Psoas muscle (tissue), 8 donors: Measurements from ENCODE around the gene TMEM184B. TPM values are rescaled to one million over a fixed set of nuclear protein-coding genes. Genes with fewer than 3 reads are reported as not detected.

ENCODE experiments used
- ATAC-seq, 4 donors: fragments of 200-7000 bp; cut with Tn5 transposase; one replicate each; pipeline ENCODE4 v1.9.1; 2020; ENCODE audit warnings: moderate library complexity in 3 of 4, mild to moderate bottlenecking in 2 of 4
- DNase-seq, 2 donors: peaks; one replicate each; pipeline ENCODE4 v3.0.0-alpha.2; 2020
- H3K27ac ChIP-seq: fragments of 200-600 bp; one replicate; pipeline ENCODE4 v1.8.0; 2022
- H3K27me3 ChIP-seq, 3 donors: fragments of 200-600 bp in 1 of 3; one replicate each; pipeline versions ENCODE4 v1.6.1 to v1.8.0; 2013 to 2022; ENCODE audit warnings: low read length in 2 of 3, mild to moderate bottlenecking in 2 of 3, moderate library complexity in 1 of 3; ENCODE audit not compliant: insufficient read depth in 3 of 3
- H3K36me3 ChIP-seq, 2 donors: fragments of 200-600 bp in 1 of 2; one replicate each; pipeline versions ENCODE4 v1.6.1 to v1.8.0; 2013 to 2022; ENCODE audit warnings: low read depth in 1 of 2, mild to moderate bottlenecking in 1 of 2, moderate library complexity in 1 of 2; ENCODE audit not compliant: insufficient read depth in 1 of 2
- H3K4me1 ChIP-seq: fragments of 200-600 bp; one replicate; pipeline ENCODE4 v1.8.0; 2022
- H3K4me3 ChIP-seq: fragments of 200-600 bp; one replicate; pipeline ENCODE4 v1.8.0; 2022; ENCODE audit warnings: mild to moderate bottlenecking
- H3K9me3 ChIP-seq: fragments of 200-600 bp; one replicate; pipeline ENCODE4 v1.8.0; 2022
- CTCF ChIP-seq: fragments of 200-600 bp; IDR thresholded peaks from one replicate; pipeline ENCODE4 v1.8.0; 2022; ENCODE audit warnings: antibody characterized with exemption
- WGBS, 3 donors: extraction: QIAGEN DNeasy Blood & Tissue Kit; methylation state at CpG; one replicate each; pipeline versions ENCODE4 v1.1.6 to v1.1.7; 2013; 5-methylcytosine and 5-hydroxymethylcytosine counted together
- intact Hi-C, 2 donors: fragments of 100-400 bp; cut with DNase I; formaldehyde crosslinking; loops; one replicate each; pipeline versions ENCODE4 v1.11.0 to v1.14.2; 2022
- polyA plus RNA-seq, 3 donors: library from polyadenylated mRNA; stranded (reverse); fragments of 200-250 nt; gene quantifications; one replicate each; pipeline ENCODE4 v1.2.3, GENCODE V29; 2013
- total RNA-seq, 4 donors: library from RNA; stranded (reverse); fragmentation: NEBNext Ultra II Directional in 2 of 4; extraction: Animal tissue kit (Norgen Biotek cat#: 25700) in 2 of 4; gene quantifications; one replicate each; pipeline versions ENCODE4 v1.2.1 to v1.2.4, GENCODE V29; 2021 to 2023
- donor health status: healthy with polysubstance abuse.
- donor health status: DM: no; HTN: no; CAD: no; lungs with moderate emphysema.
- donor health status: Bipolar disorder and iron deficiency.
- donor health status: healthy.
- donor health status: DM: yes; HTN: yes; CAD: no.
- donor health status: DM: no; HTN: no; CAD: no.
- donor health status: DM: no; HTN: no; CAD: no.
- donor health status: DM: yes; HTN: yes; CAD: no.

The TMEM184B gene
- total and polyA plus RNA-seq, 7 donors, result 13.6 to 40.3 (median 26.4) TPM

GRCh38 chr22:38296372-38296771 lies 23.6 kb upstream of the TMEM184B start:
- intact Hi-C loops, result no loop called here
- DNase-seq (no peak), ATAC-seq (peak in 3 of 4 donors; percentile 45 to 74 (median 50))
- H3K27ac ChIP-seq, result no peak overlapping the region
- no peaks in the 10 kb centered on the region for H3K9me3 ChIP-seq
- TF ChIP-seq CTCF, result no peak
- no peaks in the 10 kb centered on the region for H3K4me1 ChIP-seq
- no peak overlapping the region for H3K4me3 ChIP-seq
- H3K27me3 ChIP-seq, result no peaks in the 10 kb centered on the region
- 41 to 51% (median 47%) methylated on average over 4 of the region's 4 CpGs for WGBS, 3 donors
- peaks cover 14 to 96% of the 10 kb centered on the region in 2 donors for H3K36me3 ChIP-seq

GRCh38 chr22:38295863-38296262 lies 23.1 kb upstream of the TMEM184B start:
- DNase-seq, result no peak
- Histone ChIP-seq H3K4me3 (no peak overlapping the region), H3K27ac (no peak overlapping the region), H3K36me3 (peaks cover 18 to 97% of the 10 kb centered on the region in 2 donors), H3K27me3 (no peaks in the 10 kb centered on the region), H3K9me3 (no peaks in the 10 kb centered on the region), H3K4me1 (no peaks in the 10 kb centered on the region)
- no peak for ATAC-seq
- WGBS, 3 donors, result 82 to 85% (median 83%) methylated on average over 9 of the region's 9 CpGs
- TF ChIP-seq CTCF, result no peak
- intact Hi-C loops, result no loop called here

- H3K27me3 ChIP-seq, result no peaks in the 10 kb centered on the region
- ATAC-seq (no peak), DNase-seq (no peak)
- H3K4me3 ChIP-seq, result no peak overlapping the region
- H3K36me3 ChIP-seq, result peaks cover 18 to 96% of the 10 kb centered on the region in 2 donors
- 92 to 96% (median 95%) methylated on average over 6 of the region's 6 CpGs for WGBS, 3 donors
- H3K9me3 ChIP-seq, result no peaks in the 10 kb centered on the region
- no peaks in the 10 kb centered on the region for H3K4me1 ChIP-seq
- H3K27ac ChIP-seq, result no peak overlapping the region
- intact Hi-C loops, result no loop called here
- no peak for TF ChIP-seq CTCF
Measured at GRCh38 chr22:38295339-38295738, 22.5 kb upstream of the TMEM184B start.

GRCh38 chr22:38294193-38294592 lies 21.4 kb upstream of the TMEM184B start:
- Histone ChIP-seq H3K4me1 (no peaks in the 10 kb centered on the region), H3K9me3 (no peaks in the 10 kb centered on the region), H3K4me3 (no peak overlapping the region), H3K27me3 (no peaks in the 10 kb centered on the region), H3K36me3 (peaks cover 11 to 91% of the 10 kb centered on the region in 2 donors), H3K27ac (no peak overlapping the region)
- intact Hi-C loops, result no loop called here
- WGBS, 3 donors, result 92 to 94% (median 93%) methylated on average over 25 to 26 of the region's 26 CpGs
- ATAC-seq, result no peak
- no peak for TF ChIP-seq CTCF
- no peak for DNase-seq

- WGBS, 3 donors, result 79 to 86% (median 82%) methylated on average over 9 of the region's 9 CpGs
- Histone ChIP-seq H3K36me3 (peaks cover 11 to 84% of the 10 kb centered on the region in 2 donors), H3K4me1 (no peaks in the 10 kb centered on the region), H3K9me3 (no peaks in the 10 kb centered on the region), H3K27ac (peak overlapping the region; percentile 30), H3K27me3 (no peaks in the 10 kb centered on the region), H3K4me3 (no peak overlapping the region)
- intact Hi-C loops, result no loop called here
- TF ChIP-seq CTCF, result no peak
- no peak for DNase-seq
- ATAC-seq, result no peak
Measured at GRCh38 chr22:38292694-38293093, 19.9 kb upstream of the TMEM184B start.
